GM18951 (cell line): ENCODE results near the gene EHD3.
"Not testable (repeated sequence)": the region's sequence is repeated elsewhere in the genome, so short reads cannot be mapped to it uniquely, and the experiment has no call there.

ENCODE experiments used
- POLR2A ChIP-seq: IDR thresholded peaks from 4 replicates; pipeline ENCODE4 v1.6.1; 2011; ENCODE audit warnings: mild to moderate bottlenecking; ENCODE audit not compliant: insufficient read length, insufficient read depth; ENCODE audit errors: extremely low read depth
- in situ Hi-C: fragments of 300-500 bp; cut with MboI; formaldehyde crosslinking; loops from one replicate; pipeline ENCODE4 v1.12.0; 2022; ENCODE audit warnings: low sequenced_read_pairs, mixed read lengths, inconsistent platforms; ENCODE audit not compliant: unreplicated experiment

EHD3 gene

GRCh38 chr2:31265234-31265633, 31.3 kb downstream of the EHD3 start:
- in situ Hi-C loops = no loop called here
- TF ChIP-seq POLR2A = no peak

- in situ Hi-C loops = no loop called here
- TF ChIP-seq POLR2A = no peak
Measured at GRCh38 chr2:31266804-31267203, 32.9 kb downstream of the EHD3 start.

GRCh38 chr2:31267437-31268120, 33.6 kb downstream of the EHD3 start:
- in situ Hi-C loops = no loop called here

GRCh38 chr2:31268344-31268743, 34.4 kb downstream of the EHD3 start:
- in situ Hi-C loops = no loop called here
- no peak for TF ChIP-seq POLR2A

More at GRCh38 chr2:31267437-31268120, 33.6 kb downstream of the EHD3 start:
- no peak for TF ChIP-seq POLR2A

GRCh38 chr2:31269087-31269486, 35.1 kb downstream of the EHD3 start:
- TF ChIP-seq POLR2A = no peak
- in situ Hi-C loops = no loop called here

- TF ChIP-seq POLR2A = no peak
- in situ Hi-C loops = no loop called here
Measured at GRCh38 chr2:31270131-31270530, 36.2 kb downstream of the EHD3 start.

GRCh38 chr2:31270822-31271231, 36.9 kb downstream of the EHD3 start:
- in situ Hi-C loops = no loop called here
- TF ChIP-seq POLR2A = no peak

GRCh38 chr2:31271851-31272267, 37.9 kb downstream of the EHD3 start:
- in situ Hi-C loops = no loop called here
- no peak for TF ChIP-seq POLR2A

GRCh38 chr2:31274401-31275075, 40.6 kb downstream of the EHD3 start:
- TF ChIP-seq POLR2A = no peak
- in situ Hi-C loops = no loop called here

GRCh38 chr2:31275976-31276375, 42.0 kb downstream of the EHD3 start:
- in situ Hi-C loops = no loop called here
- no peak for TF ChIP-seq POLR2A

- no peak for TF ChIP-seq POLR2A
Measured at GRCh38 chr2:31277621-31278020, 43.7 kb downstream of the EHD3 start.

GRCh38 chr2:31282634-31283033, 48.7 kb downstream of the EHD3 start:
- no peak for TF ChIP-seq POLR2A
- in situ Hi-C loops = no loop called here

More at GRCh38 chr2:31277621-31278020, 43.7 kb downstream of the EHD3 start:
- in situ Hi-C loops = no loop called here

GRCh38 chr2:31283193-31283919, 49.4 kb downstream of the EHD3 start:
- in situ Hi-C loops = not testable (repeated sequence)

- in situ Hi-C loops = no loop called here
- TF ChIP-seq POLR2A = no peak
Measured at GRCh38 chr2:31284107-31284506, 50.2 kb downstream of the EHD3 start.

- no peak for TF ChIP-seq POLR2A
- in situ Hi-C loops = no loop called here
Measured at GRCh38 chr2:31286230-31286629, 52.3 kb downstream of the EHD3 start.
